CD4-positive, alpha-beta T cell (primary cell): ENCODE data around the gene SPIB. TPM values are rescaled to one million over a fixed set of nuclear protein-coding genes. Genes with fewer than 3 reads are reported as not detected.

Experiments
- ATAC-seq: fragments of 200-7000 bp; cut with Tn5 transposase; one replicate; pipeline ENCODE4 v1.10.0; 2022; ENCODE audit warnings: mild to moderate bottlenecking; ENCODE audit not compliant: poor library complexity
- CTCF ChIA-PET: fragments of 350-600 bp; sonication (Branson Sonifier 250); formaldehyde crosslinking; loops from one replicate; lab custom pipeline; 2021; ENCODE audit warnings: antibody characterized with exemption, inconsistent platforms; lab: Charles Lee
- POLR2A ChIA-PET: fragments of 350-600 bp; sonication (Branson Sonifier 250); formaldehyde crosslinking; loops from one replicate; lab custom pipeline; 2021; ENCODE audit warnings: antibody characterized with exemption, inconsistent platforms; lab: Charles Lee
- DNase-seq, 14 experiments: peaks; one replicate each; pipeline ENCODE4 v3.0.0-alpha.2; 2013 to 2020; ENCODE audit warnings: mixed read lengths in 2 of 14
- H3K27ac ChIP-seq, 2 donors: one replicate each; pipeline versions ENCODE4 v1.5.1 to v1.7.0; 2013; ENCODE audit warnings: low read length in 2 of 2, low read depth in 1 of 2, mild to moderate bottlenecking in 1 of 2
- H3K27me3 ChIP-seq, 2 experiments: 1 replicate in 1 of 2; 2 replicates in 1 of 2; pipeline versions ENCODE4 v1.6.1 to v1.7.0; 2013; ENCODE audit warnings: low read length in 2 of 2, control low read depth in 1 of 2, mild to moderate bottlenecking in 1 of 2, moderate library complexity in 1 of 2; ENCODE audit not compliant: insufficient read depth in 2 of 2, control insufficient read depth in 1 of 2
- H3K36me3 ChIP-seq: one replicate; pipeline ENCODE4 v1.6.1; 2013; ENCODE audit warnings: low read length, control low read depth; ENCODE audit not compliant: insufficient read depth
- H3K4me1 ChIP-seq: one replicate; pipeline ENCODE4 v1.6.1; 2013; ENCODE audit warnings: low read length, control low read depth; ENCODE audit not compliant: insufficient read depth
- H3K4me3 ChIP-seq: one replicate; pipeline ENCODE4 v1.5.1; 2013; ENCODE audit warnings: mild to moderate bottlenecking, low read length, moderate library complexity
- H3K9me3 ChIP-seq, 2 experiments: 1 replicate in 1 of 2; 2 replicates in 1 of 2; pipeline versions ENCODE4 v1.6.1 to v1.7.0; 2013; ENCODE audit warnings: low read length in 2 of 2, mild to moderate bottlenecking in 2 of 2, control low read depth in 1 of 2, moderate library complexity in 1 of 2; ENCODE audit not compliant: control insufficient read depth in 1 of 2, insufficient read depth in 1 of 2
- H3K27ac Mint-ChIP-seq: one replicate; pipeline ENCODE4 v1.8.0; 2020; ENCODE audit warnings: mixed read lengths
- H3K27me3 Mint-ChIP-seq: one replicate; pipeline ENCODE4 v1.8.0; 2021; ENCODE audit warnings: mixed read lengths
- H3K36me3 Mint-ChIP-seq: one replicate; pipeline ENCODE4 v1.8.0; 2021; ENCODE audit warnings: low read depth, mixed read lengths
- H3K4me1 Mint-ChIP-seq: one replicate; pipeline ENCODE4 v1.8.0; 2021; ENCODE audit warnings: low read depth, mixed read lengths
- H3K4me3 Mint-ChIP-seq: one replicate; pipeline ENCODE4 v1.8.0; 2020; ENCODE audit warnings: mild to moderate bottlenecking, mixed read lengths
- H3K9me3 Mint-ChIP-seq: one replicate; pipeline ENCODE4 v1.8.0; 2020; ENCODE audit warnings: mixed read lengths
- CTCF ChIP-seq: fragments of 200-600 bp; IDR thresholded peaks from one replicate; pipeline ENCODE4 v1.8.0; 2022; ENCODE audit warnings: antibody characterized with exemption, mild to moderate bottlenecking
- intact Hi-C, 2 experiments: fragments of 100-400 bp; cut with DNase I in 1 of 2; cut with micrococcal nuclease in 1 of 2; formaldehyde crosslinking; loops; one replicate each; pipeline versions ENCODE4 v1.15.1 to v1.9.0; 2023 to 2025; cut with DNase I, micrococcal nuclease
- total RNA-seq, 174 experiments: library from RNA in 2 of 174; stranded (reverse) in 2 of 174; gene quantifications; one replicate each; pipeline ENCODE4 v1.2.3 and lab custom pipeline; 2021 to 2026

Gene SPIB
- total RNA-seq, 2 experiments from 2014 or later: 0.42 to 0.52 TPM

DNA sequence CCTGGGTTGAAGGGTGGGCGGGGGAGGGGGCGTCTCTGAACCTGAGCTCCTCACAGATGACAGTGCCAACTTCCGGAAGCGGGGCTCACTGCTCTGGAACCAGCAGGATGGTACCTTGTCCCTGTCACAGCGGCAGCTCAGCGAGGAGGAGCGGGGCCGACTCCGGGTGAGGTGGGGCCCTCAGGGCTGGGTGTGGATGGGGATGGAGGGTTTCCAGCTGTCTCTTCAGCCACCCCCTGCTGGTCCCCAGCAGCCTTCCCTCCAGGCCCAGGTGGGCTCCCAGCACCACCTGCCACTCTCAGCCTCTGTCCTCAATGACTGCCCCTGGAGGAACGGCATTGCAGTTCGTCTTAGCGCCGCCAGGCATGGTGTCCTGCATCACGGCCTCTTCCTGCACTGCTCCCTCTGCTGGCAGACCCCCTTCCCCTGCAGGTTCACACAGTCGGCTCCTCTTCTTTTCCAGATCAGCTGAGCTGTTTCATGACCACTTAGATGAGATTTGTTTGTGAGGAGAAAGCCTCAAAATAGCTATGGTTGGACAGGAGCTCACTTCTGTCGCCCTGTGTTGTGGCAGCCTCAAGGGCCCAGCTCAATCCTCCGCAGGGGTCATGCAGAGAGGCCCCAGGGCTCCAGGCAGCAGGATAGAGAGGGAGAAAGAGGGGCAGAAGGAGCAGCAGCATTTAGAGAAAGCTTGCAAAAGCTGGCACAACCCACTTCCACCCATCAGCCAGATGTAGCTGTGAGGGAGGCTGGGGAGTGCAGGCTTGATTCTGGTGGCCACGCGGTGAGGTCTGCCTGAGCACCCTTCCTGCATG lies 60.4 kb downstream of the SPIB start:
- H3K27ac Mint-ChIP-seq: no peak overlapping the region
- peaks cover 43% of the 10 kb centered on the region for H3K4me1 ChIP-seq
- H3K9me3 ChIP-seq: peaks cover 0 to 6% of the 10 kb centered on the region in 2 experiments
- peaks cover 52% of the 10 kb centered on the region for H3K36me3 ChIP-seq
- H3K4me3 ChIP-seq: no peak overlapping the region
- intact Hi-C loops: loop anchor here in 1 of 2 experiments (5.0 kb wide), 1 partner anchor 112 kb away; the partner anchor contains the start of gene NAPSA
- TF ChIP-seq CTCF: no peak
- no peaks in the 10 kb centered on the region for H3K27me3 Mint-ChIP-seq
- ChIA-PET CTCF (interaction anchor here (0.8 kb wide), 1 partner anchor 122 kb away, joined by 4 read pairs; no protein-coding TSS in a partner anchor), POLR2A (interaction anchor here (1.8 kb wide), 1 partner anchor 32 kb away, joined by 7 read pairs; the partner anchor contains the start of gene JOSD2)
- ATAC-seq: no peak
- H3K27me3 ChIP-seq: no peaks in the 10 kb centered on the region
- no peak overlapping the region for H3K27ac ChIP-seq
- peak in 2 of 14 experiments; percentile 6 to 54 for DNase-seq
- peaks cover 22% of the 10 kb centered on the region for H3K4me1 Mint-ChIP-seq
- peak overlapping the region; percentile 66 for H3K4me3 Mint-ChIP-seq
- peaks cover 63% of the 10 kb centered on the region for H3K36me3 Mint-ChIP-seq
- no peaks in the 10 kb centered on the region for H3K9me3 Mint-ChIP-seq

GRCh38 chr19:50479761-50480251 lies 61.1 kb downstream of the SPIB start:
- Histone ChIP-seq H3K27ac (no peak overlapping the region), H3K4me1 (peaks cover 43% of the 10 kb centered on the region), H3K4me3 (no peak overlapping the region), H3K36me3 (peaks cover 52% of the 10 kb centered on the region), H3K27me3 (no peaks in the 10 kb centered on the region), H3K9me3 (peaks cover 0 to 6% of the 10 kb centered on the region in 2 experiments)
- no peak overlapping the region for H3K4me3 Mint-ChIP-seq
- ChIA-PET CTCF (interaction anchor here (0.8 kb wide), 1 partner anchor 123 kb away, joined by 4 read pairs; no protein-coding TSS in a partner anchor), POLR2A (interaction anchor here (1.8 kb wide), 1 partner anchor 31 kb away, joined by 7 read pairs; the partner anchor contains the start of gene JOSD2)
- ATAC-seq (no peak), DNase-seq (peak in 1 of 14 experiments; percentile 19)
- peaks cover 70% of the 10 kb centered on the region for H3K36me3 Mint-ChIP-seq
- intact Hi-C loops: loop anchor here in 1 of 2 experiments (5.0 kb wide), 1 partner anchor 113 kb away; the partner anchor contains the start of gene NAPSA
- TF ChIP-seq CTCF: no peak
- H3K27ac Mint-ChIP-seq: no peak overlapping the region
- H3K4me1 Mint-ChIP-seq: peaks cover 22% of the 10 kb centered on the region
- no peaks in the 10 kb centered on the region for H3K9me3 Mint-ChIP-seq
- H3K27me3 Mint-ChIP-seq: no peaks in the 10 kb centered on the region

- Mint-ChIP-seq H3K36me3 (peaks cover 75% of the 10 kb centered on the region), H3K9me3 (no peaks in the 10 kb centered on the region), H3K27me3 (no peaks in the 10 kb centered on the region), H3K27ac (no peak overlapping the region), H3K4me1 (peaks cover 22% of the 10 kb centered on the region), H3K4me3 (peak overlapping the region; percentile 31)
- H3K27me3 ChIP-seq: no peaks in the 10 kb centered on the region
- ATAC-seq (no peak), DNase-seq (peak in 1 of 14 experiments; percentile 31)
- intact Hi-C loops: no loop called here
- H3K36me3 ChIP-seq: peaks cover 52% of the 10 kb centered on the region
- ChIA-PET CTCF (no interaction called here), POLR2A (interaction anchor here (1.8 kb wide), 1 partner anchor 31 kb away, joined by 7 read pairs; the partner anchor contains the start of gene JOSD2)
- no peak overlapping the region for H3K4me3 ChIP-seq
- H3K9me3 ChIP-seq: peaks cover 0 to 6% of the 10 kb centered on the region in 2 experiments
- TF ChIP-seq CTCF: no peak
- no peak overlapping the region for H3K27ac ChIP-seq
- peaks cover 43% of the 10 kb centered on the region for H3K4me1 ChIP-seq
Observed at GRCh38 chr19:50480281-50481111, 61.8 kb downstream of the SPIB start.
